ENCODE results near the gene MXD4.

MXD4 gene

DNA sequence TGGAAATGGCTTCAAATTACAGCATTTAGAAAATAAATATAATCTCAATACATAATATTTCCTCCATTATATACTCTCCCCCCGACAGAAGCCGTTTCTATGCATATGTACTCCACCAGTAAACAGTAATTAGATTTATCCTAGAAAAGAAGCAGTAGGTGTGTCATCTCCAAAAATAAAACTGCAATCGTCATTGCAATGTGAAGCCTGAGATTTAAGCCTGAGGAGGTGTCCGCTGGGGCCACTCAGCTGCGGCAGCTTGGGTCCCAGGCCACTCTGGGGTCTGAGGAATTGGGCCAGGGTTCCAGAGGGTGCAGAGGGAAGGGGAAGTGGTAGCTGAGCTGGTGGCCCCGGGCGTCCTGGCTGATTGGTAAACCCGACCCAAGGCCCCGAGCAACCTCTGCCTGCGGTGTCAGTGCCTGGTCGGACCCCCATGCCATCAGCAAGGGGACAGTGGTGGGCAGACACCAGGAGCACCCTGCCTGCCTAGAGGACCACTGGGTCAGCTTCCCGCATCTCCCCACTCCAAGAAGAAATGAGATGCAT is 7.8 kb upstream of the MXD4 start:
- no peaks in the 10 kb centered on the region for H3K9me3 ChIP-seq (replicated peaks in 1 of 11)
- no peak overlapping the region; a peak in 1 of 22 replicates for H3K9ac ChIP-seq
- H4K20me1 ChIP-seq, result no peaks in the 10 kb centered on the region; a peak in 1 of 22 replicates
- H3K36me3 ChIP-seq, result no peaks in the 10 kb centered on the region
- H3K27me3 ChIP-seq, result no peaks in the 10 kb centered on the region
- no peak overlapping the region for H3K4me2 ChIP-seq
- H3K4me3 ChIP-seq, result no peak overlapping the region
- peaks cover 9 to 16% (median 11%) of the 10 kb centered on the region in 10 experiments; a peak in 16 of 20 replicates for H3K4me1 ChIP-seq
- TF ChIP-seq Cebpa-rat (IDR thresholded peaks at IDR 0.05), result no peak
- no peak overlapping the region for H3K27ac ChIP-seq

DNA sequence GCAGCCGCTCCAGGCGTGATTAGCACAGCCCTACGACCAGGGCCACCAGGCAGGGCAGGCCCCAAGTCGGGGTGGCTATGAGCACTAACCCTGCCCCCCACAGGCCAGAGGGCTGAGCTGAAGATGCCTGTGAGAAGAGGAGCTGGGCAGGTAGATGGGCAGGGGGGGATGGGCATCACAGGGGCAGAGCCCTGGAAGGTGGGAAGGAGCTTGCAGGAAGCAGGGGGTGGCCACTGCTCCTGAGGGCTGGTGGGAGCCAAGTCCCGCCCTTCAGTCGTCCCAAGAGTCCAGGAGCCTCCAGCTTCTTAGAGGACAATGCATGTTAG is 7.3 kb upstream of the MXD4 start:
- Histone ChIP-seq H3K9me3 (replicated peaks in 1 of 11) (no peaks in the 10 kb centered on the region), H3K27ac (no peak overlapping the region), H3K4me2 (no peak overlapping the region), H3K9ac (no peak overlapping the region), H3K36me3 (no peaks in the 10 kb centered on the region), H3K4me3 (no peak overlapping the region), H4K20me1 (no peaks in the 10 kb centered on the region; a peak in 1 of 22 replicates), H3K4me1 (peaks cover 9 to 21% (median 16%) of the 10 kb centered on the region in 10 experiments; a peak in 16 of 20 replicates), H3K27me3 (no peaks in the 10 kb centered on the region)
- no peak for TF ChIP-seq Cebpa-rat (IDR thresholded peaks at IDR 0.05)

DNA sequence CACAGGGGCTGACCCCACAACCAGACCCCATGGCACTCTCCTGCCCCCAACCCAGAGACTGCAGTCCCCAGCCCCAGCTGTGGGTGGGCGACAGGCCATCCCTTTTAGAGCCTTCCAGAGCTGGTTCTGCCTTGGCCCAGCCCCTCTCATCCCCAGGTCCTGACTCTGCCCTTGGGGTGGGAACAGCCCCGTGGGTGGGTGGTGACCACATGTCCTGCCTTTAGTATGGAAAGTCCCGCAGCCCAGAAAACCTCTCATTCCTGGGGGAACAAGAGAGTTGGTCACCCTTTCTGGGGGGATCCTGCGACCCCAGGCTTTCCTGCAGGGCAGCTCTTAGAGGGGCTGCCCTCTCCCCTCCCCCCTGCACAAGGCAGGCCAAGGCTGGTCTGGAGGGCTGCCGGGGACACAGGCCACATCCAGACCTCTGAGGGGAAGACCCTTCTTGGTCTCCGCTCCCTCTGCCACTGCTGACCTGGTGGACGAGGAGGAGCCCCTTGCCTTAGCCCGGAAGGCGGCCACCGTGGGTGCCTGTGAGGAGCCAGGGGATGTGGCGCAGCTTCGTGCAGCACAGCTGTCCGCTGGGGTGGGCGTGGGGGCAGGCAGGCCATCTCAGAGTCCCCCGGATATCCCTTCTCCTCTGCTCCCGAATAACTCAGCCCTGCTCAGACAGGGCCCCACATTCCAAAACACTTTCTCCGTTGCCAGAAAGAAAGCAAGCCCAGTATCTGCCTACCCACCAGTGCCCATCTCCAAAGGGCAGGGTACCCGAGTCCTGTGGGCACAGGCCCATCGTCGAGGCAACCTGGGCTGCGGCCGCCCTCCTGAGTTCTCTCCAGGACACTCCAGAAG is 6.7 kb upstream of the MXD4 start:
- Histone ChIP-seq H3K9me3 (replicated peaks in 1 of 11) (no peaks in the 10 kb centered on the region), H3K4me3 (no peak overlapping the region), H3K4me1 (peaks cover 9 to 27% (median 22%) of the 10 kb centered on the region in 10 experiments; a peak in 16 of 20 replicates), H3K27me3 (no peaks in the 10 kb centered on the region), H3K27ac (no peak overlapping the region), H4K20me1 (no peaks in the 10 kb centered on the region), H3K9ac (no peak overlapping the region), H3K36me3 (no peaks in the 10 kb centered on the region), H3K4me2 (no peak overlapping the region)
- TF ChIP-seq Cebpa-rat (IDR thresholded peaks at IDR 0.05), result no peak

DNA sequence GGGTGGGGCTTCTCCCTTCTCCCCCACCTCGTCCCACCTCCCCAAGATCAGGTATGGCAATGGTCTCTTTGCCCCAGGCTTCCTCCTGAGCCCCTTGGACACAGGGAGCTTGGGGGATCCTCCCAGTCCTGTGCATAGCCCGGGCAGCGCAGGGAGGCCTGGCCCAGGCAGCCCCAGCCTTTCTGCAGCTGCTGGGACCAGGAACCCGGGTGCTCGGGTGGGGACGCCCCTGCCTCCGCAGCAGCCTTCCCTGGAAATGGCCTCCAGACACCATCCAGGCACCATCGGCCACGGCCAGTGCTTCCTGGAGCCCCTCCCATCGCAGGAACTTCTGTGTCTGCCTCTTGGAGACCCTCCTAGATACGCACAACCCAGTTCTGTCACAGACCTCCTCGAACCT is 5.9 kb upstream of the MXD4 start:
- Histone ChIP-seq H3K9ac (no peak overlapping the region), H3K4me3 (no peak overlapping the region), H3K4me2 (no peak overlapping the region), H3K9me3 (replicated peaks in 1 of 11) (no peaks in the 10 kb centered on the region), H3K4me1 (peaks cover 13 to 28% (median 24%) of the 10 kb centered on the region in 10 experiments), H3K36me3 (no peaks in the 10 kb centered on the region), H4K20me1 (no peaks in the 10 kb centered on the region), H3K27me3 (no peaks in the 10 kb centered on the region), H3K27ac (no peak overlapping the region)
- TF ChIP-seq Cebpa-rat (IDR thresholded peaks at IDR 0.05), result no peak

DNA sequence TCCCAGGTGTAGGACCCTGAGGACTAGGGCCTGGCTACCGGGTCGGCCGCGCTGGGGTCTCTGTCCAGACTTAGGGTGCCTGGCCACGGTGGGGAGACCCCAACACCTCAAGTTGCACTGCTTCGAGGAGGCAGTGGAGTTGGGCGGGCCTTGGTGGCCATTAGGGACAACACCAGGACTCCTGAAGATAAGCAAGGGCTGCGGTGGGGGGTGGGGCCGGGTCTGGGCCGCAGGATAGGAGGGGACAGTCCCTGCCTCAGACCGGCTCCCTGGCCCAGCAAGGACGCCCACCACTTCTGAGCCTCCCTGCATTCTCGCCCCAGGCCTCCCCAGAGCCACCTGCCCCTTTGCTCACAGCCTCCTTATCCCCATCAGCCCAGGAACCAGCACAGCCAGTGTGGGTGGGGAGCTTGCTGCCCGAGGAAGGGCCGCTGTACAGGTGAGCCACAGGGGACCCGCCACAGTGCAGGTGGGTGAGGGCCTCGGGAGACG is 5.5 kb upstream of the MXD4 start:
- no peaks in the 10 kb centered on the region for H3K9me3 ChIP-seq (replicated peaks in 1 of 11)
- H4K20me1 ChIP-seq, result no peaks in the 10 kb centered on the region
- no peak overlapping the region for H3K4me2 ChIP-seq
- no peak overlapping the region for H3K27ac ChIP-seq
- no peaks in the 10 kb centered on the region for H3K36me3 ChIP-seq
- H3K4me1 ChIP-seq, result peaks cover 10 to 26% (median 22%) of the 10 kb centered on the region in 10 experiments
- no peaks in the 10 kb centered on the region for H3K27me3 ChIP-seq
- H3K9ac ChIP-seq, result no peak overlapping the region
- TF ChIP-seq Cebpa-rat (IDR thresholded peaks at IDR 0.05), result no peak
- H3K4me3 ChIP-seq, result no peak overlapping the region

DNA sequence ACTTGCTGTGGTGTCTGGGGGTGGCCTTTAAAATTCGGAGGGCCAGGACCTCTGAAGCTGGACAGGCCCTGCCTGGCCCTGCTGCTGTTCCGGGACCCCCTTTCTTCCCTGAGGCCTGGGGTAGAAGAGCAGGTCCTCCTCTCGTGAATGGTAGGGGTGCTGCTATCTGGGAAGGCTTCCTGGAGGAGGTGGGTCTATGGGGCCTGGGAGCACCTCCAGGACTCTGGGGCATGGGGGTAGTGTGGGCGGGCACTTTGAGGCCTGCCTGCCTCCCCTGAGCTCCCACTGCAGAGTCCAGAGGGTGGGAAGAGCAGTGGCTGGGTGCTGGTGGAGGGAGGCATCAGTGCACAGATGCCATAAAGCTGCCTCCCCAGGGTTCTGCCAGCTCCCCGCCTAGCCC is 4.9 kb upstream of the MXD4 start:
- Histone ChIP-seq H3K9ac (no peak overlapping the region), H4K20me1 (no peaks in the 10 kb centered on the region), H3K4me2 (no peak overlapping the region), H3K4me1 (peaks cover 9 to 24% (median 21%) of the 10 kb centered on the region in 10 experiments), H3K4me3 (no peak overlapping the region), H3K27me3 (no peaks in the 10 kb centered on the region), H3K9me3 (replicated peaks in 1 of 11) (no peaks in the 10 kb centered on the region), H3K27ac (no peak overlapping the region), H3K36me3 (no peaks in the 10 kb centered on the region)
- TF ChIP-seq Cebpa-rat (IDR thresholded peaks at IDR 0.05), result no peak

DNA sequence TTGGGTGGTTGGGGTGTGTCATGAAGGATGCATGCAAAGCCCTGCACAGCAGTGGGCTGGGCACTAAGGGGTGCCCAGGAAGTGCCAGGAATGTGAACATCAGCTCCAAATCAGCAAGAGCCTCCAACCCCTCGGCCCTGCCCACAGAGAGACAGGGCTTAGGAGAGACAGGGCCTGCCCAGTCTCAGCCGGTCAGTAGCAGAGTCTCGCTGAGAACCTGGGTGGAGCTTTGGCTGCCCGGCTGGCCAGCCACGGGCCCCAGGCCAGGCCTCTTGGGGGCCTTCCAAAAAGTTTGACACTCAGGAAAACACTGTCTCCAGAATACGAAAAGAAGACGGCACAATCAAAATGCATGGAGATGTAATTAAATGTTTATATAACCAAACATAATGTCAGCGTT is 4.3 kb upstream of the MXD4 start:
- Histone ChIP-seq H3K9me3 (replicated peaks in 1 of 11) (no peaks in the 10 kb centered on the region), H3K27ac (no peak overlapping the region), H3K36me3 (no peaks in the 10 kb centered on the region), H3K27me3 (no peaks in the 10 kb centered on the region), H4K20me1 (peaks cover 0 to 2% (median 1%) of the 10 kb centered on the region in 11 experiments; a peak in 17 of 22 replicates), H3K4me3 (no peak overlapping the region), H3K9ac (no peak overlapping the region), H3K4me1 (peaks cover 9 to 24% (median 21%) of the 10 kb centered on the region in 10 experiments), H3K4me2 (no peak overlapping the region)
- TF ChIP-seq Cebpa-rat (IDR thresholded peaks at IDR 0.05), result no peak

DNA sequence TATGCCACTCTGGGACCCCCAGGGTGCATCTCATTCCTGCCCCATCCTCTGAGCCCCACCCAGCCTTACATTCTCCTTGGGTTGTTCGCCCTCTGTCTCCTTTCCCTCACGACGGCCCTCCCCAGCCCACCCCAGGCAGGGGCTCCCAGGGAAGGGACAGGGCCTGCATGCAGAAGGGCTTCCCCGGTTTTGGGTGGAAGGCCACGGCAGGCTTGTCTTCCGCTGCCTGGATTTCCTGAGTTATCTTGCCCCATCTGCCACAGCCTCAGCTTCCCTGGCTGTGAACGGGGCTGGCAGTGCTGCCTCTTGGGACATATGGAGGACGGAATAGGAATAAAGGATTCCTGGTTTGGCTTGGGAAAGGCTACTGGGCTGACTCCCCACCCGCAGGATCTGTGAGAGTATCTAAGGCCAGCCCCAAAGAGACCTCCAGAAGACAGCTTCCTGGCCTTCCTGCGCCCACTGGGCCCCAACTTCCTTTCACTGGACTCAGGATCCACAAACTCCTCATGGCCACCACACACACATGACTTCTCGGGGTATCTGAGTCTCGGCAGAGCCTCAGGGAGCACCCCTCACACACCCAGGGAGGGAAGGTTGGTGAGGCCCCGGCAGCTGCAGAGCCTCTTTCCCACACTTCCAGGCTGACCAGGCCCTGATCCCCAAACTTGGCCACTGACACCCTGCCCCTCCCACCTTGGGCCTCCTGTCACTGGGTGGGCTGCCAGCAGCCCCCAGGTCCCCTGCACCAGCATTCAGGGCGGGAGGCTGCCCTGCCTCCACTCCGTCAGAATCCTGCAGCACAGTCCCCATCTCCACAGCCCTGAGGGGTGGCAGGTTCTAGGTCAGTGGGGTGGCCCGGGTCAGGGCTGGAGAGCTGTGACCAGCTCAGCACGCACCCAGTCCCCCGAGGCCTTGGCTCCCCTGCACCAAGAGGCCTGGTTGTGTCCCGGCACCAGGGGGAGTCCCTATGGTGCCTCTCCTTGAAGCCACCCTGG is 3.5 kb upstream of the MXD4 start:
- Histone ChIP-seq H3K9ac (no peak overlapping the region; a peak in 1 of 22 replicates), H3K4me2 (no peak overlapping the region), H3K4me1 (peaks cover 14 to 31% (median 28%) of the 10 kb centered on the region in 10 experiments), H4K20me1 (peaks cover 0 to 9% (median 9%) of the 10 kb centered on the region in 11 experiments; a peak in 20 of 22 replicates), H3K27me3 (no peaks in the 10 kb centered on the region), H3K36me3 (0 out of 22 replicates have a peak, but pooled peaks cover 0 to 1% (median 0%) of the 10 kb centered on the region in 11 experiments), H3K9me3 (replicated peaks in 1 of 11) (no peaks in the 10 kb centered on the region), H3K4me3 (no peak overlapping the region), H3K27ac (no peak overlapping the region)
- TF ChIP-seq Cebpa-rat (IDR thresholded peaks at IDR 0.05), result no peak

Measured in BLaER1 treated with 17β-estradiol and CSF1 and Interleukin-3, amounts not matched to agents 10 nM and 100 nM (cell line).